Measurements from ENCODE around the gene EHF.

Gene EHF

DNA sequence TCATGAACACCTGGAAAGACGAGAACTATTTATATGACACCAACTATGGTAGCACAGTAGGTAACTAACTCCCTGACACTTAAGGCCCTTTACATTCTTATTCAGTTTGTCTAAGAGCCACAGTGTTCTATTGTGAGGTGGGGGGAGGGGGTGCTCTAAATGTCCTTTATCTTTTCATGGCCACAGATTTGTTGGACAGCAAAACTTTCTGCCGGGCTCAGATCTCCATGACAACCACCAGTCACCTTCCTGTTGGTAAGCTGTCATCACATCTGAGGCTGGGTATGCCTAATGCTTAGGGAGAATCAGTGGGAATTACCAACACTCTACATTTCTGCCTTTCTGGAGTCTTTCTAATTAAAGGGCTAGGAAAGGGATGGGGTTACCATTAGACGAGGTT, 30.7 kb downstream of the EHF start:
- TF ChIP-seq EZH2phosphoT487 (conservative IDR thresholded peaks at IDR 0.05; ENCODE audit: low read length): no peak
- TF ChIP-seq, protein P1, sequence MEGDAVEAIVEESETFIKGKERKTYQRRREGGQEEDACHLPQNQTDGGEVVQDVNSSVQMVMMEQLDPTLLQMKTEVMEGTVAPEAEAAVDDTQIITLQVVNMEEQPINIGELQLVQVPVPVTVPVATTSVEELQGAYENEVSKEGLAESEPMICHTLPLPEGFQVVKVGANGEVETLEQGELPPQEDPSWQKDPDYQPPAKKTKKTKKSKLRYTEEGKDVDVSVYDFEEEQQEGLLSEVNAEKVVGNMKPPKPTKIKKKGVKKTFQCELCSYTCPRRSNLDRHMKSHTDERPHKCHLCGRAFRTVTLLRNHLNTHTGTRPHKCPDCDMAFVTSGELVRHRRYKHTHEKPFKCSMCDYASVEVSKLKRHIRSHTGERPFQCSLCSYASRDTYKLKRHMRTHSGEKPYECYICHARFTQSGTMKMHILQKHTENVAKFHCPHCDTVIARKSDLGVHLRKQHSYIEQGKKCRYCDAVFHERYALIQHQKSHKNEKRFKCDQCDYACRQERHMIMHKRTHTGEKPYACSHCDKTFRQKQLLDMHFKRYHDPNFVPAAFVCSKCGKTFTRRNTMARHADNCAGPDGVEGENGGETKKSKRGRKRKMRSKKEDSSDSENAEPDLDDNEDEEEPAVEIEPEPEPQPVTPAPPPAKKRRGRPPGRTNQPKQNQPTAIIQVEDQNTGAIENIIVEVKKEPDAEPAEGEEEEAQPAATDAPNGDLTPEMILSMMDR (IDR thresholded peaks at IDR 0.05; ENCODE audit: insufficient read depth, low read length, poor library complexity, severe bottlenecking): no peak
- no peak overlapping the region for H3K4me3 ChIP-seq (ENCODE audit: insufficient read depth, low read length, poor library complexity, severe bottlenecking)
- H3K9ac ChIP-seq (ENCODE audit: low read length): no peak overlapping the region
- no peaks in the 10 kb centered on the region for H3K9me3 ChIP-seq (ENCODE audit: insufficient read depth, low read length)
- H4K20me1 ChIP-seq (ENCODE audit: low read depth, low read length): no peaks in the 10 kb centered on the region
- no peak overlapping the region for H2AFZ ChIP-seq (ENCODE audit: low read depth, low read length, severe bottlenecking)
- no peak overlapping the region for H3K4me2 ChIP-seq (ENCODE audit: low read depth, low read length, poor library complexity, severe bottlenecking)
- H3K27me3 ChIP-seq (ENCODE audit: low read length): no peaks in the 10 kb centered on the region
- H3K79me2 ChIP-seq (ENCODE audit: insufficient read depth, low read length): no peaks in the 10 kb centered on the region
- H3K27ac ChIP-seq (ENCODE audit: low read depth, low read length): no peak overlapping the region
- no peaks in the 10 kb centered on the region for H3F3A ChIP-seq (ENCODE audit: insufficient read depth)
- H3K36me3 ChIP-seq (ENCODE audit: low read length): no peaks in the 10 kb centered on the region
- H3K9me2 ChIP-seq (replicated peaks; ENCODE audit: insufficient read depth, low read length): no peaks in the 10 kb centered on the region

DNA sequence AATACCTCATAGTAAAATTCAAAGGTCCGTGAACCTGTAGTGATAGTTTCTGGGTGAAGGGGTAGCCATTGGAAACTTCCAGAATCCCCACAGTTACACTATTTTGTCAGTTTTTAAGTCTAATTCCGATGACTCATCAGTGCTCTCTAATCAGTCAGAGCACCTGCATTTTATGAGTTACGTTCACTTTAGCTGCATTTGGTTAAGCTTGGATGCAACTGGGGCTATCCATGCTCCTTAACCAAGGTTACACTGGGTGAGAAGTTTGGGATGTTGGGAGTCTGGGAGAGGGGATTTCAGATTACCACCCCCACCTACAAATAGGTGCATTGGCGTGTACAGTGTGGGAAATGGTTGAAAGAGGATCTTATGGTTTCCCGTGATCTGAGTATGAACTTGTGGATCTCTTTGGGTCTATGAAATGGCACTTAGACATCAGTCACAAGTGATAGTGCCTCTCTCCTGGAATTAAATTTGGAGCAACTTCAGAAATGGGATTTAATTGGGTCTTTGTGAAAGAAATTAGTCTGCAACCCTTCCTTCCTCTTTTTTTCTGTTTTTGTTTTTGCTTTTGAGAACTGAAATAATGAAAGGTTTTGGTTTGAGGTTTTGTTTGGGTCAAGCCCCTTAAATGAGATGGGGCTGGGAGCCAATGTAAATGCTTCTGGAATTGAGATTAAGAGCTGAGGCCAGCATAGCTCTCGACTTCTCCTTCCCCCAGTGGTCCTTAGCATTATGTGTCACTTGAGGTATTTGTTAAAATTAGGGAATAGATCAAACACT, 31.5 kb downstream of the EHF start:
- Histone ChIP-seq H3K4me3 (ENCODE audit: insufficient read depth, low read length, poor library complexity, severe bottlenecking) (no peak overlapping the region), H3K27ac (ENCODE audit: low read depth, low read length) (no peak overlapping the region), H3K4me2 (ENCODE audit: low read depth, low read length, poor library complexity, severe bottlenecking) (no peak overlapping the region), H3K27me3 (ENCODE audit: low read length) (no peaks in the 10 kb centered on the region), H3K36me3 (ENCODE audit: low read length) (no peaks in the 10 kb centered on the region), H3K9me3 (ENCODE audit: insufficient read depth, low read length) (no peaks in the 10 kb centered on the region), H3K9me2 (replicated peaks; ENCODE audit: insufficient read depth, low read length) (no peaks in the 10 kb centered on the region), H3F3A (ENCODE audit: insufficient read depth) (no peaks in the 10 kb centered on the region), H2AFZ (ENCODE audit: low read depth, low read length, severe bottlenecking) (no peak overlapping the region), H3K79me2 (ENCODE audit: insufficient read depth, low read length) (no peaks in the 10 kb centered on the region), H4K20me1 (ENCODE audit: low read depth, low read length) (no peaks in the 10 kb centered on the region), H3K9ac (ENCODE audit: low read length) (no peak overlapping the region)
- TF ChIP-seq EZH2phosphoT487 (conservative IDR thresholded peaks at IDR 0.05; ENCODE audit: low read length): no peak
- TF ChIP-seq, protein P1 (IDR thresholded peaks at IDR 0.05; ENCODE audit: insufficient read depth, low read length, poor library complexity, severe bottlenecking): no peak

DNA sequence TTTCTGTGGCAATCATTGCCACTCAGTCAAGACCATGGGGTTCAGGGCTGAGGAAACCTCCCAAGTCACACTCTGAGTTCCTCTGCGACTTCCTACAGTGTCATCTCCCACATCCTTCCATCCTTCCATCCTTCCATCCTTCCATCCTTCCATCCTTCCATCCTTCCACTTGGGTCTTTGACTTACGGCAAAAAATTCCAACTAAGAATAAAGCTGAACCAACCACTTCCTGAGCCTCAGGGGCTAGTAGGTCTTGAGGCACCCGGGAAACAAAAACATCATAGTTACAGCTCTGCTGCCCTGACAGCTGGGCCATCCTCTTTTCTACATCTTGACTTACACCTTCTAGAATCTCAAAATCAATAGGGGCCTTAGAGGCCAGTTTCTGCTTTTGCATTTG, 32.1 kb downstream of the EHF start:
- no peaks in the 10 kb centered on the region for H3F3A ChIP-seq (ENCODE audit: insufficient read depth)
- H3K9ac ChIP-seq (ENCODE audit: low read length): no peak overlapping the region
- TF ChIP-seq, protein P1 (IDR thresholded peaks at IDR 0.05; ENCODE audit: insufficient read depth, low read length, poor library complexity, severe bottlenecking): no peak
- TF ChIP-seq EZH2phosphoT487 (conservative IDR thresholded peaks at IDR 0.05; ENCODE audit: low read length): no peak
- no peaks in the 10 kb centered on the region for H3K79me2 ChIP-seq (ENCODE audit: insufficient read depth, low read length)
- H3K4me2 ChIP-seq (ENCODE audit: low read depth, low read length, poor library complexity, severe bottlenecking): no peak overlapping the region
- no peaks in the 10 kb centered on the region for H3K9me3 ChIP-seq (ENCODE audit: insufficient read depth, low read length)
- no peaks in the 10 kb centered on the region for H3K36me3 ChIP-seq (ENCODE audit: low read length)
- no peak overlapping the region for H3K27ac ChIP-seq (ENCODE audit: low read depth, low read length)
- no peaks in the 10 kb centered on the region for H3K27me3 ChIP-seq (ENCODE audit: low read length)
- H3K9me2 ChIP-seq (replicated peaks; ENCODE audit: insufficient read depth, low read length): no peaks in the 10 kb centered on the region
- H3K4me3 ChIP-seq (ENCODE audit: insufficient read depth, low read length, poor library complexity, severe bottlenecking): no peak overlapping the region
- H2AFZ ChIP-seq (ENCODE audit: low read depth, low read length, severe bottlenecking): no peak overlapping the region
- H4K20me1 ChIP-seq (ENCODE audit: low read depth, low read length): no peaks in the 10 kb centered on the region
